IPS-18c (cell line): ENCODE data around the gene PLEKHO2.
"Not testable (repeated sequence)": the region's sequence is repeated elsewhere in the genome, so short reads cannot be mapped to it uniquely, and the experiment has no call there.

Experiments
- H3K4me3 ChIP-seq: 2 replicates; pipeline ENCODE4 v1.7.0; 2013; ENCODE audit warnings: low read depth, mild to moderate bottlenecking, low read length, moderate library complexity; ENCODE audit not compliant: insufficient read depth
- H3K9me3 ChIP-seq: one replicate; pipeline ENCODE4 v1.6.1; 2013; ENCODE audit warnings: mild to moderate bottlenecking, low read length, moderate library complexity; ENCODE audit not compliant: control insufficient read depth, insufficient read depth

The PLEKHO2 gene

DNA sequence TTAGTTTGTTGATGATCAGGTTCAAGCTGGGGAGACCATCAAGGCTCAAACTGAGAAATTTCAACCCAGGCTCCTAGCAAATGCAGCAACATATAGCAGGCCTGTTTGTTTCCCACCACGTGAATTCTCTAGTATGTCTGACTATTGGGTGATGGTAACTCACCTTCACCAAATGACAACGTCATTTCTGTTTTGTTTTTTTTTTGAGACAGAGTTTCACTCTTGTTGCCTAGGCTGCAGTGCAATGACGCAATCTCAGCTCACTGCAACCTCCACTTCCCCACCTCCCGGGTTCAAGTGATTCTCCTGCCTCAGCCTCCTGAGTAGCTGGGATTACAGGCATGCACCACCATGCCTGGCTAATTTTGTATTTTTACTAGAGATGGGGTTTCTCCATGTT is 26.8 kb upstream of the PLEKHO2 start:
- not testable (repeated sequence) for H3K4me3 ChIP-seq, H3K9me3 ChIP-seq

DNA sequence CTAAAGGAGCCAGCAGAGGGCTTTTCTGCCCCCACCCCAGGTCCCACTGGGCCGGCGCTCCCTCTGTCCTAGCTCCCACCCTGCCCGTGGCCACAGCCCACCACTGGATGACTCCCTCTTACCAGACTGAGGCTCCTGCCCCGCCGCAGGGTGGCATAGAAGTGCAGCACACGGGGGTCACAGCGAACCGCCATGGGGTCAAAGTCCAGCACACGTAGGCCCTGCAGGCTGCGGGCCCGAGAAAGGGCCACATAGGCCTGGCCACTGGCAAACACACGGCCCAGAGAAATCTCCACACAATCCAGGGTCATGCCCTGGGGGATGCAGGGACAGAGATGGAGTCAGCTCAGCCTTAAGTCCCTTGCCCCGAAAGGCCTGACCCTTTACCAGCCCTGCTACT is 25.3 kb upstream of the PLEKHO2 start:
- H3K9me3 ChIP-seq: peaks cover 2% of the 10 kb centered on the region

DNA sequence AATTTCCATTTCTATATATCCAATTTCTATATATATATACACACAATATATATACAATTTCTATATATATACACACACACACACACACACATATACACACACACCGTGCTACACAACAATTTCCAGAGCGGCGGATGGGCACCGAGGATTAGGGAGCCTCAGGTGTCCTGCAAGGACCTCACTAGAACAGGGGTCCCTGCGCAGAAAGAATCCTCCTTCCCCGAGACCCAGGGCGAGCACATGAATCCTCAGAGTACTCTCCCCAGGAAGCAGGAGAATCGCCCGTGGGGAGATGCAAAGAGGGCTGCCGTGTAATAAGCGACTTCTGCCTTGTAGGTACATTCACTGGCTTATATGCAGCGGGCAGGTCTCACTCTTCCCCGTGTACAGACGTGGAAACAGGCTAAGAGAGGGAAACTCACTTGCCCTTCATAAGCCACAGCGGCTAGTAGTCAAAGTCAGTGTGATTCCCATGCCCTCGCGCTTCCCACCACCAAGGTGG is 16.7 kb upstream of the PLEKHO2 start:
- Histone ChIP-seq H3K9me3 (no peaks in the 10 kb centered on the region), H3K4me3 (peak overlapping the region; percentile 71)

More for the DNA sequence above, 25.3 kb upstream of the PLEKHO2 start:
- H3K4me3 ChIP-seq: no peak overlapping the region

DNA sequence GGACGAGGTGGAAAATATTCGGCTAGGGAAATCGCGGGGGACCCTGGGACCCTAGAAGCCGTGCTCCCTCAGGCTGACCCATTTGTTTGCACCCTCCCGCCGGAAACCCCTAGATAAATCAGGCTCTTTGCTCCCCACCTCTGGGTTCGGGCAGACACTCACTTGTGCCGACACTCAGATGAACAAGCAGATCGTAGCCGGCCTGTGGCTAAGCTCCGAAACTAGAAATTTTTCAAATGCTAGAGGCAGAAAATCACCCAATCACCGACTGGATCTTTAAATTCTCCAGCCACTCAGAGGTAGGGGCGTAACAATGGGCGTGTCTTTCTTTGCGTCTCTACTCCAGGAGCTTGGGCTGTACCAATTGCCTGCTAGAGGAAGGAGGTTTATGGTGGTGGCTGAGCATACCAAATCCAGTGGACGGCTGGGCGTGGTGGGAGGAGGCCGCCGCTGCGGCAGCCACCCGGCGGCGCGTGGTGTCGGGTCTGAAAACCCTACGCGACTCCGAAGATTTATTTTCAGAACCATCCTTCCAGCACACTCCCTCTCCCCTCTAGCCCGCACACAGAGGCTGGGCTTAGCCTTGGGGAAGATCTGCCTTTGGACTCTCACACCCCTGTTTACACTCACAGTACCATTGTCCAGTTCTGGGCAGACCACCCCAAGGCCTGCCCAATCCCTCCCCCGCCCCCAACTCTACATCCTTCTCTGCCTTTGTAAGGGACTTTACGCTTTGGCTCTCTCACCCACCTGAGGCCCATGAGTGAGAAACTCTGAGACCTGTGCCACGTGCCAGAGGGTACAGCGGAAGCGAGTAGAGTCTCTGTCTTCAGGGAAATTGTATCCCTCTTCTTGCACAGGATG is 16.1 kb upstream of the PLEKHO2 start, which contains the start of gene PIF1:
TSS of gene PIF1 (minus strand) at position 217 of the 864 bp plus-strand sequence. CDS start 1,312 bp downstream, outside the sequence.
- H3K9me3 ChIP-seq: no peaks in the 10 kb centered on the region

DNA sequence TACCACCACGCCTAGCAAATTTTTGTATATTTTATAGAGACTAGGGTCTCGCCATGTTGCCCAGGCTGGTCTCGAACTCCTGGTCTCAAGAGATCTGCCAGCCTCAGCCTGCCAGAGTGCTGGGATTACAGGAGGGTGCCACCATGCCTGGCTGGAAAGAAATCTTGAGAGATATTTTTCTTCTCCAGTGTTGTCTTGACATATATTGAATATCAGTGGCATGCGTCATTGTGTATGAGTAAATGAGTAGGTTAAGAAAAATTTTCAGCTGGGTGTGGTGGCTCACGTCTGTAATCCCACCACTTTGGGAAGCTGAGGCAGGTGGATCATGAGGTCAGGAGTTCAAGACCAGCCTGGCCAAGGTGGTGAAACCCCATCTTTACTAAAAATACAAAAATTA is 12.7 kb upstream of the PLEKHO2 start:
- H3K9me3 ChIP-seq: no peaks in the 10 kb centered on the region
- H3K4me3 ChIP-seq: no peak overlapping the region

More for the DNA sequence above, 16.1 kb upstream of the PLEKHO2 start, which contains the start of gene PIF1:
- peak within 1 kb of the TSS; percentile 75 for H3K4me3 ChIP-seq

DNA sequence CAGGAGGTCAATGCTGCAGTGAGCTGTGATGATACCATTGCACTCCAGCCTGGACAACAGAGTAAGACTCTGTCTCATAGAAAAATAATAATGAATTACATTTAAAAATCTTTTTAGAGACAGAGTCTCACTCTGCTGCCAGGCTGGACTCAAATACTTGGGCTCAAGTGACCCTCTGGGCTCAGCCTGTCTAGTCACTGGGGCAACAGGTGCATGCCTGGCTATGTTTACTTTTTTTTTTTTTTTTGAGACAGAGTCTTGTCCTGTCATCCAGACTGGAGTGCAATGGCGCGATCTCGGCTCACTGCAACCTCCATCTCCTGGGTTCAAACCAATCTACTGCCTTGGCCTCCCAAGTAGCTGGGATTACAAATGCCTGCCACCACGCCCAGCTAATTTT is 8.0 kb upstream of the PLEKHO2 start:
- Histone ChIP-seq H3K9me3 (no peaks in the 10 kb centered on the region), H3K4me3 (no peak overlapping the region)

DNA sequence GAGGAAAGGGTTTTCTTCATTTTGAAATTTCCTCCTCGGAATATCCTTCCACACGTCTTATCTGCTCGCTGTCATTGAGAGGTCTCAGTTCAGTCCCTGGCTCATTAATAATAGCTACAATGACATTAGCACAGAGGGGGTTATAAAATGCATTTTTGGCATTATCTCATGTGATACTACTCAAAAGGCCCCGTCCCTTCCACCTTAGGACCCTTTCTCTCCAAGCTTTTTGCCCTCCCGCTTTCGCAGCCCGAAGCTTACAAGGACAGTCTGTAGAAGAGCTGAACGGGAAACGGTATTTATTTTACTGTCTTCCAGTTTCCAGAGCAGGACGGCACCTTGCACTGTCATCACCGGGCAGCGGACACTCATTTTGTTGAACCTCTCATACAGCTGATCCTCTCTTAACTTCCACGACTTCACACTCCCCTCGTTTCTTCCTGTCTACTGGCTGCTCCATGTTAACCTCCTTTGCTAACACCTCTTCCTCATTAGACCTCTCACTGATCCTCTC is 5.6 kb upstream of the PLEKHO2 start:
- Histone ChIP-seq H3K4me3 (no peak overlapping the region), H3K9me3 (no peaks in the 10 kb centered on the region)

DNA sequence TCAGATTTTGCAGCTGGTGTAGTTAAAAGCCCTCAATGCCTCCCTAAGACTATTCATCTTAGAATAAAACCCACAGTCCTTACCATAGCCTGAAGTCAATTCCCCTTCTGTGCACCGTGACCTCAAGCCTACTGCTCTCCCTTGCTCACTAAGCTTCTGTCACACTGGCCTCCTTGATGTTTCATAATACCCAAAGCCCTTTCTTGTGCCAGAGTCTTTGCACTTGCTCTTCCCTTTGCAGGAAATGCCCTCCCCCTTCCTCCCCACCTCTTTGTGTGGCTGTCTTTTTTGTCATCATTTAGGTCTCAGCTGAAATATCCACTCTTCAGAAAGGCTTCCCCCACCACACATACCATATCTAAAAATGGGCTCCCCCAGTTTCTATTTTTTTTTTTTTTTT is 4.2 kb upstream of the PLEKHO2 start:
- H3K9me3 ChIP-seq: no peaks in the 10 kb centered on the region
- no peak overlapping the region for H3K4me3 ChIP-seq

DNA sequence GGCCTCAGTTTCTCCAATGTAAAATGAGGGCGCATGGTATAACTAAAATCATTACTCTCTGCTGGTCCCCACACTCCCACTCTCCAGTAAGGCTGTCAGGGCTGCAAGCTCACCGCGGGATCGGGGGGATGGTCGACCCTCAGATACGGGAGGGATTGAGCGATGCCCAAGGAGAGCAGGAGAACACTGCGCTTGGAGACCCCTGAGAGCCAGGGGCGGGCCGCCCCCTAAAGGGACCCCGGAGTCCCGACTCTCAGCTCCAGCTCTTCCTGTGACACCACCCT is 713 bp upstream of the PLEKHO2 start:
- H3K4me3 ChIP-seq: peak overlapping the region; percentile 61
- no peaks in the 10 kb centered on the region for H3K9me3 ChIP-seq

DNA sequence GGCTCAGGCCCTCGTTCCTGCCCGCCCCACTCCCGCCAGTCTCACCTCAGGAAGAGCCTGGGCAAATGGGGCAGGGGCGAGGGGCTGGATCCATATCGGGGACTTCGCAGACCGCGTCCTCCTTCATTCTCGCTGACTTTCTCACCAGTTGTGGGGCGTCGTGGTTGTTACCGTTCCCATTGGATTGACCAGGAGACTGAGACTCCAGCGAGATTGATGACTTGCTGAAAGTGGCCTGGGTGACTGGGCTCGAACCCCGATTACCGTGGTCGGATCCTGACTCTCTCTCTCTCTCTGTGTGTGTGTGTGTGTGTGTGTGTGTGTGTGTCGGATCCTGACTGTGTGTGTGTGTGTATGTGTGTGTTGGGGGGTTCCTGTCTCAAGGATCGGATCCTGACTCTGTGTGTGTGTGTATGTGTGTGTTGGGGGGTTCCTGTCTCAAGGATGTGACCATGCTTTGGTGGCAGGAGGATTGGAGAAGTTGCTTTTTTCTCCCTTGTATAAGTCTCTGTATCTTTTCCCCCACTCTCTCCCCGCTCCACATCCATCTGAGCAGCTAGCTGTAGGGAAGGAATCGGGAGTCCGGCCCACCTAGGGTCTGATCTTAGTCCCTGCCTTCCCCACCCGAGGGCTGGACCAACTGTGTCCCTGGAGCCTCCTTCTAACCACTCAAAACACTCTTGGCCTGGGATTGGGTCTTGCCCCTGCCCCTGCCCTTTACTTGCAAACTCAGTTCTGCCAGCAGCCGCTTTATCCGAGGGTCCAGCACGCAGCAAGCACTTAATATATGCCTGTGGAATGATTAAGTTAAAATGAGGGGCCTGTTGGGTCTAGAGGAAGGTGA is 603 bp downstream of the PLEKHO2 start:
- Histone ChIP-seq H3K4me3 (peak overlapping the region; percentile 90), H3K9me3 (no peaks in the 10 kb centered on the region)

DNA sequence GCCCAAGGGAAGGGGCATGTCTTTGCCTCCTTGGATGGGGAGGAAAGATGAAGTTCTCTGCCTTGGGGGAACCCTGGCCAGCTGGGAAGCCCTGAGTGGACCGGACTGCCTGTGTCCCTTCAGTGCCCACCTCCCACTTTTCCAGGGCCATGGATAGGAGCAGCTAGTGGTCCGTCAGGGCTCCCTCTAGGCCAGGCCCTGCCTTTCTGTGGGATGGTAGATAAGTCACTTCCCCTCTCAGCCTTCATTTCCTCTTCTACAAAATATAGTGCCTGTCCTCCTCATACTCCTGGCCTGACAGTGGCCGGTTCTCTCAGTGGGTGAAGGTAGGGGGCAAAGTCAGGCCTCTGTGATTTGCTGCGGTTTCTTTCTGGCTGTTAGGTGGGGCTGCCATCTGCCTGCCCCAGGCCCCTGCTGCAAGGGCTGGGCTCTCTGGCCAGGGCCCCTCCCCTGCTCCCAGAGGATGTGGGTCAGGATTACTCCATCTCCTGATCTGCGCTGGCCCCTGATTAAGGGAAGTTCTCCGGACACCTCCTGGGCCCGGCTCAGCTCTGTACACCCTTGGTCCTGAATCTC is 1.4 kb downstream of the PLEKHO2 start:
- Histone ChIP-seq H3K4me3 (peak overlapping the region; percentile 90), H3K9me3 (no peaks in the 10 kb centered on the region)

DNA sequence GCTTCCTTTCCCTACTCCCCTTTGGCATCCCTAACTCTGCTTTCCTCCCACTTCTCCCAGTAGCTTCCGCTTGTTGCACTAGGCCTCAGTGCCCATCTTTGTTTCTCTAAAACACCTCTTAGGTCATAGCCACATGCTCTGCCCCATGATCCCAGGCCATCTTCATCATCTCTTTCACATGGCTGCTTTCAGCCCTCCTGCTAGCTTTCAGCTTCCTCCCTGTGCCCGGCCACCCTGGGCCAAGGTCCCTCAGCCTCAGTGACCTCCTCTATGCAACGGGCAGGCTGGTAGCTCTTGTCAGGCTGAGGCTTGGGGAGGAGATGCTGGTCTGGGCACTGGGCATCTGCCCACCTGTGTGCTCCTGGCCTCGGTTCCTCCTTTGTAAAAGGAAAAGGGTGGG is 2.3 kb downstream of the PLEKHO2 start:
- Histone ChIP-seq H3K9me3 (no peaks in the 10 kb centered on the region), H3K4me3 (peak overlapping the region; percentile 2; the same call in 1 of the 2 replicates)

DNA sequence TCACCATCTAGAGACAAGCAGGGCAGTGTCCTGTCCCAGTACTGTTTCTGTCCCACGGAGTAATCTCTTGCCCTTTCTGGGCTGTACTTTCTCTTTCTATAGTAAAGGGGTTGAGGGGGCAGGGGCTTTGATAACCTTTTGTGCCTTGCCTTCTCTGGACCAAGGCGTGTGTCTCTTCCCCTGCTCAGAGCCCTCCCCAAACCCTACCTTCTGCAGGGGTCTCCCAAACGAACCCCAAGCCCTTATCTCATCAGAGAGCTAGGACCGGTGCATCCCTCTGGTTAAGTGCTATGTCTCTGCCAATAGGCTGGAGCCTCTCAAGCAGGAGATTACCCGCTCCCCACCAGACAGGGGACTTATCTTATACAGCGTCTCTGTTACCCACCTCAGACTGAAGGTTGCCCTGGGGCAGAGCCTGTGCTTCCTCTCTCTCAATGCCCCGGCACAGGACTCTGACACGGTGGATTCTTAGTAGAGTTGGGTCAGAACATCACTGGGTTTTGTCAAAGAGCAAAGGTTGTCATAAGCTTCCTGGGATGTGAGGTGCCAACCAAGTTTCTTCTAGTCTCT is 2.9 kb downstream of the PLEKHO2 start:
- H3K4me3 ChIP-seq: peak overlapping the region; percentile 2; the same call in 1 of the 2 replicates
- no peaks in the 10 kb centered on the region for H3K9me3 ChIP-seq

DNA sequence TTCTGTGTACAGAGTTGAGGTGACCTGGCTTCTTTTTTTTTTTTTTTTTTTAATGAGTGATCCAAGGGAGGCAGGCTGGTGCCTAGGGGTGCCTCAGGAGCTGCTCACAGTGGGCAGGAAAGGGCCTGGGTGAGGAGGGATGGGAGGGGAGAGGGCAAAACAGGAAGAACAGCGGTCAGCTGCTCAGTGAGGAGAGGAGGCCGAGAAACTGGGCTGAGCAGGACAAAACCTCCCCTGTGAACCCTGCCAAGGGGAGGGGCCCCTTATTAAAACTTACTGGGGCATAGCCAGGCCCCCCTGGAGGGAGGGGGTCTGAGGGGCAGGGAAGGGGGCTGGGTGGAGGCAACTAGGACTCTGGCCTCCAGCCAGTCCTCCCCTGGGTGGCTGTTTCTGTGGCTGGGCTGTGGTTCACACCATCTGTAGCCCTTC is 3.5 kb downstream of the PLEKHO2 start:
- no peaks in the 10 kb centered on the region for H3K9me3 ChIP-seq
- no peak overlapping the region for H3K4me3 ChIP-seq

DNA sequence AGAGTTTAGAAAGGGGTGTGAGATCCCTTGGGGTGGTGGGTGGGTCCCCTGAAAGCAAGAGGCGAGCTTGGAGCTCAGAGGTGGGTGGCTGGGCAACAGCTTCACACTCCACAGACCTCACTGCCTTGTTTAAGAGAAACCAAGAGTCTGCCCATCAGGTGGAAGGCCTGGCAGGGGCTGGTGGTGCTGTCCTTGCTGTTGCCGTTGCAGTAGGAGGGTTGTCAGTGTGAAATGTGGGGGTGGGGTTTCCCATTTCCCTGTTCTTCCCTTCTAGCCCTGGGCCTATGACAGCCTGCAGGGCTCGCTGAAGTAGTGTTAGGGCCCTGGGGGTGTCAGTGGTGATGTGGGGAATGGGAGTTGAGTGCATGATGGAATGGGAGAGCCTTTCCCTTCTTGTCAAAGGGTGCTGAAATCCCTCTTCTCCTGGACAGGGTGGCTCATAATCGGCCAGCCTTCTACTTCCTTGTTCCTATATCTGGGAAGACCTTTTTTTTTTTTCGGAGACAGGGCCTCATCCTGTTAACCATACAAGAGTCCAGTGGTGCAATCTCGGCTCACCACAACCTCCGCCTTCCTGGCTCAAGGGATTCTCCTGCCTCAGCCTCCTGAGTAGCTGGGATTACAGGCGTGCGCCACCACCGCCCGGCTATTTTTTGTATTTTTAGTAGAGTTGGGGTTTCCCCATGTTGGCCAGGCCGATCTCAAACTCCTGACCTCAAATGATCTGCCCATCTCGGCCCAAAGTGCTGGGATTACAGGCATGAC is 4.3 kb downstream of the PLEKHO2 start:
- H3K4me3 ChIP-seq: no peak overlapping the region
- H3K9me3 ChIP-seq: no peaks in the 10 kb centered on the region

DNA sequence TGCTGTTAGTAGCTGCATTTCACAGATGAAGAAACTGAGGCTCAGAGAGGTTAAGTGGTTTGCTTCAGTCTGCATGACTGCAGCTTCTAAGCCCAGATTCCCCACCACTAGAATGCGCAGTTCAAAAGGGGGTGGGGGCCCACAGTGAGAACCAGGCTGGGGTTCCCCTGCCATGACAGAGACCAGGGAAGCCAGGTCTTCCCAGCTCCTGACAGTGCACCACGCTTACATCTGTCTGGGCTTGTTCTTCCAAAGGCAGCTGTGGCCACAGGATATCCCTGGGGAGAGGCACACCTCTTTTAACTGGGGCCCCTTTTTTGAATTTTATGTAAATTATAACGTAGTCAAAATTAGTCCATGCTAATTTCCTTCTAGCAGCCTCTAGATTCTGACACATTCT is 5.3 kb downstream of the PLEKHO2 start:
- H3K9me3 ChIP-seq: no peaks in the 10 kb centered on the region
- H3K4me3 ChIP-seq: no peak overlapping the region
